GM19397 (cell line): ENCODE measurements around the gene SOBP.

Experiments
- ATAC-seq: cut with Tn5 transposase; IDR thresholded peaks from one replicate; pipeline ENCODE4 v1.9.1; 2021; ENCODE audit warnings: mild to moderate bottlenecking, moderate library complexity; ENCODE audit not compliant: unreplicated experiment

Gene SOBP

DNA sequence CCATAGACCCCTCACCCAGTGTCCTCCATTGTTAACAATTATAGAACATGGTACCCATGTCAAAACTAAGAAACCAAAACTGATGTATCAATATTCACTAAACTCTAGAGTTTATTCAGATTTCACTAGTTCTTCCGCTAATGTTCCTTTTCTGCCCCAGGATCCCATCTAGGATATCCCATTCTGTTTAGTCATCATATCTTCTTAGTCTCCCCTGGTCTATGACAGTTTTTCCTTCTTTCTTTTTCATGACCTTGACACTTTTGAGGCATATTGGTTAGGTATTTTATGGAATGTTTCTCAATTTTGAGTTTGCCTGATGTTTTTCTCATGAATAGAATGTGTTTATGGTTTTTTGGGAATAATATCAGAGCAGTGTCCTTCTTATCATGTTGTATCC is 187.5 kb downstream of the SOBP start:
- no peak for ATAC-seq

DNA sequence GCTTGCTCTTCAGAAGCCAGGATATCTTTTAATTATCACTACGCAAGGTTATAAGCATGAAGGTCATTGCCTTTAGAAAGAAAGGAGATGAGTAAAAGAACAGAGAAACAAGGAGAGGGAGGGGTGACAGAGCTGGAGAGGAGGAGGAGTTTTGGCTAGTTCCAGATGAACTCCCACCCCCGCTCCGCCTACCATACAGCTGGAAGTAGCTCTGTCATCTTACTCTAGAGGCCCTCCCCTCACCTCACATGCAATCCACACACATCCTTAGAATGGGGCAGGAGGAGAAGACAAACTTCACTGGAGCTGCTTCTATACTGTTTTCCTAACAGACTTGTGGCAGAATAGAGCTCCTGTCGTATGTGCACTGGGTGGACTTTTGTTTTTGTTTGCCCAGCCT is 189.5 kb downstream of the SOBP start:
- ATAC-seq: no peak

DNA sequence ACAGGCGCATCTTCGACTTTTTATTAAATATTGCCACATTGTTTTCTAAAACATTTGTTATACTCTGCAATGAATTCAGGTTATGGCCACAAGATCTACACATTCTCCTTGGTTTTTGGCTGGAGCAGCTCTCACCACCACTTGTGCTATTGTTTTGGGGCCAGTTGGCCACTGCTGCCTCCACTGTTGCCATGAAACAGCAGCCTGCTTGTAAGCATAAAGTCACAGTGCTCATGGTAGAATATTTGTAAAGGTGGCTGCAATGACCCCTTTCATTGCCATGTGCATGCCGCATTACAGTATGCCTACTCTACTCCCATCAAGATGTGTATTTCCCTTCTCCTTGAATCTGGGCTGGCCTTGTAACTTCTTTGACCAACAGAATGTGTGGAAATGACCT is 192.8 kb downstream of the SOBP start:
- no peak for ATAC-seq

DNA sequence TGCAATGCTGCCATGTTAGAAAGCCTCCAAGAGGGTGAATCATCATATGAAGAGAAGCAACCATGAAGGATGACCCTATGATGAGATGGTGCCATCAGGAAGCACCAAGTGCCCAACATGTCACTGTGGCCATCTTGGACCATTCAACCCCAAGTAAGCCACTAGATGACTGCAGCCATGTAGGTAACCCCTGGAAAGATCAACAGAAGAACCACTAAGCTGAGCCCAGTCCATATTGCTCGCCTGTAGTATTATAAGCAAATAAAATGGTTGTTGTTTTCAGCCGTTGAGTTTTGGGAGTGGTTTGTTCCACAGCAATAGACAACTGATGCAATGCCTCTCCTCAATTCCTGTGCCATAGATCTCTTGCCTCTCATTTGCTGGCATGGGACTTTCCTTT is 193.3 kb downstream of the SOBP start:
- no peak for ATAC-seq

DNA sequence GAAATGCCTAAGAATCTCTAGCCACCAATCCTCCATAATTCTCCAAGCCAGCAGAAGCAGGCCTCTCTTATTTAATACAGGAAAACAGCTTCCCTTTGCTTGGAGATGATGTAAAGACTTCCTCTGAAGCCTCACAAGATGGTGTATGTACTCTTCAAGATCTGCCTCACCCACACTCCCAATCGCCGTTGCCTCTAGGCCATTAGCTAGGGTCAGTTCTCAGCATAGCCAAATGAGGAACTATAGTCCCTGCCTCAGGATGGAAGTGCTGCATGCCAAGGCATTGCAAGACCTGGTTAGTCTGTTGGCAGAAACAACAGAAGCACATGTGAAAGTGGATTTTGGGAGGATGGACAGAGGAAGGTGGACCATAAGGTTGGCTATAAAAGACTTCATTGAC is 195.1 kb downstream of the SOBP start:
- no peak for ATAC-seq

DNA sequence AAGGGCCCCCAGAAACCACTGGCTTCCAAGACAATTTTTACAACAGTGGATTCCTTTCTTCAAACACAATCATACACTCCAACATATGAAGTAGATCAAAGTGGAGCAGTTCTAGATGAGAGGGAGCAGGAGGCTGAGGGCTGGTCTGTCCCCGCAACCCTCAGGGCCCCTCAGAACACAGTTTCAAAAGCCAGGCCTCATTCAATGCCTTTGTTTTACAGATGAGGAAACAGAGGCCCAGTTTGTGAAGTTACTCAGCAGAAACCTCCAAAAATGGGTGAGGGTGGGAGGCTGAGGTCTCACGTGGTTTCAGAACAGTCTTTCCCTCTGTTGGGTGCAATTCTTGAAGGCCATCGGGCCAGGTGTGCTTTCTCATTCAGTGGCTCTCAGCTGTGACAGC is 199.3 kb downstream of the SOBP start:
- ATAC-seq: no peak

DNA sequence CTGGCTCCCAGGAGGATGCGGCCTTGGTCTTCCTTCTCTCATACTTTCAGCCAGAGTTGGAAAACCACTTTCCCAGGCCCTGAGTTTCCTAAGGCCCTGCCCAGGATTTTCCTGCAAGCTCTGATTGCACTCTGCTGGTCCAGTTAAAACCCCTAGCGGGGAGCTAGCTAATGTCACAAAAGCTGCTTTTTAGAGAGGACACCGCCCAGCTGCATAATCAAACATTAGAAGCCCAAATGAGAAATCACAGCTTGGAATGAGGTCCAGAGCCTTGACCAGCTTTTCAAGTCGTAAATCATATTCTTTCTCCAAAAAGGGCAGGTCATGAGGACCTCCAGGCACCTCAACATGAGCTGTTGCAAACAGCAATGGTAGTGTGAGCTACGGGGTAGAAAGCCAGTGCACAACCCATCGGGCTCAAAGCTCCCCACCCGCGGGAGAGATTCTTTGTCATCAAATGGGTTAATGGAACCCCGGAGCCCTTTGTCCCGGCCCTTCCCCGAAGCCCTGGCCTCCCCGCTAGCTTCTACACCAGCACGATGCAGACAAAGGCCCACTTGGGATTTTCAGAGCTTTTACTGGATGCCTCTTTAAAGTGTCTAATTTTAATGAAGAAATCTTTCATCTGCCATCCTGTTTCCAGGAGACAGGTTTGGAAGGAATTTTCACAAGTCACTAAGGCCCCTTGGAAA is 200.2 kb downstream of the SOBP start:
- no peak for ATAC-seq

DNA sequence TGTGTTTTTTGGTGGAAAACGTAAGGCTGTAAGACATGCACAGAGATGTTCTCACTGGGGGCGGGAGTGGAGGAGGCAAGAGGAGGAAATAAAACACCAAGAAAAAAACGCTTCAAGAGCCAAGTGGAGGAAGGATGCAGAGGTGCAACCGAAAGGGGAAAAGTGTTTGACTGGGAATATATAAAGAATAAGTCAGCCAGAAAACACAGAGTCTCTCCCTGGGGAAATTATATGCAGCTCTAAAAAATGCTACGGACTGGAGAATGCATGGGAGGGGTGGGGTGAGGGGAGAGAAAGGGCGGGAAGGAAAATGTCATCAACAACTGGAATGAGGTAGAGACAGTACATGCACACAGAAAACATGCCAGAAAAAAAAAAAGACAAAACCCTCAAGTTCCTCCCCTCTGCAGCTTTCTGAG is 200.7 kb downstream of the SOBP start:
- ATAC-seq: no peak

DNA sequence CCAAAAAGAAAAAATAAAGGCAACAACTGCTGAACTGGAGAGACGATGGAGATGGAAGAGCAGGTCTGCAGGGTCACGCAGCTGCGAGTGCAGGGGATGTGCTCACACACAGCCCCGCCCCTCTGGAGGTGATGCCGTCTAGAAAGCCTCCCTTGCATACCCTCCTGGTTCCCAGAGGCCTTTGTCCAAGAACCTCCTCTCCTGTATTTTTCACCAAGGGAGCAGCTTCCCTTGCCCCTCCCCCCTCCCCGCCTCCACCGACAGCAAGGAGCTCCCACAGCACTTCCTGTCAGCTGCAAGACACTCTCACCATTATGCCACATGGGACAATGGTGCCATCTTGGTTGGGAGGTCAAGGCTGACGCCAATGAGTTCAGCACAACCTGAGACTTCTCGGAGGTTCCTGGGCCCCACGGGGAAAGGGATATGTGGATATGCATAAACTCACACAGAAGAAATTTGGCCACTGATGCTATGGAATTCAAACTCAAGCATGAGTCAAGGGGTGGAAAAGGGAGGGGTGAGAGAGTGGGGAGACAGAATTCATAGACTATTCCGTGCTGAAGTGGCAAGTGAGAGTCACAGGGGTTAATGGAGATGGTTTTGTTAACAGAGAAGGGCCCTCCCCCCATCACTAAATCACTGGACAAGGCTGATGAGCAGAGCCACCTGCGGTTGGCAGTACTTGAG is 201.3 kb downstream of the SOBP start:
- ATAC-seq: no peak

DNA sequence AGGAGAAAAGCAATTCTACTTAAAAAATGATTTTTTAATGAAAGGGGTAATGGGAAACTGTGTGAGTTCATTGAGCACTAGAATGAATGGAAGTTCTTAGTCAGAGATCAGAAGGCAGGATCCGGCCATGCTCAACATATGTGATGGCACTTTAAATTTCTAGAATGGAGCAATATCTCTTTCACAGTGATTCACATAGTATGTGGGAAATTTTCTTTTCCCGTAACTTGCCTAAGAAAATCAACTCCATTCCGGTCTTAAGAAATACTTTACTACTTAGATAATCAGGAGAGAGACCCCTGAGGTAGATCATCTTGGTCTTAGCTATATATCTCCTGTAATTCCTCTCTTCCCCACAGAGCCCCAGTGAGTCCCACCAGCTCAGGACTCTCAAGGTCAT is 202.4 kb downstream of the SOBP start:
- no peak for ATAC-seq

DNA sequence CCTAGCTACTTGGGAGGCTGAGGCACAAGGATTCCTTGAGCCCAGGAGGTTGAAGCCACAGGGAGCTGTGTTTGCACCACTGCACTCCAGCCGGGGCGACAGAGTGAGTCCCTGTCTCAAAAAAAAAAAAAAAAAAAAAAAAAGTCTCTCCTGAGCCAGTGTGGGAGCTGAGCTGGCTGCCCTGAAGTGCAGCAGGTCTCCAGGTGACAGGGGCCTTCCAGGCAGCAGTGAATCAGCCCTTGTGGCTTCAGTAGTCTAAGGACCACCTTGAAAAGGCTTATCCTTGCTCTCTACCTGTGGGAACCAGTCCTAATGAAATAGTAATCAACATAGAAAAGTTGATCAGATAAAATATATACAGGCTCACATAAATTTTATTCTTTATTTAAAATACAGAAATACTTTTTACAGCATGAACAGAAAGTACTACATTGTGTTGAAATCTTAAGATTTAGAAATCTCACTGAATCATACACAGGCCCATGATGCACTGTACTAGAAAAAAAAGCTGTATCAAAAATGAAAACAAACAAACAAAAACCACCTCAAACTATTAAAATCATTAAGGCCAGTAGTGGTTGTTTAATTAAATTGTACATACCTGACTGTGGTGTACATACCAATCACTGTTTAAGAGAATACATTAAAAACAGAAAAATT is 205.3 kb downstream of the SOBP start:
- no peak for ATAC-seq

DNA sequence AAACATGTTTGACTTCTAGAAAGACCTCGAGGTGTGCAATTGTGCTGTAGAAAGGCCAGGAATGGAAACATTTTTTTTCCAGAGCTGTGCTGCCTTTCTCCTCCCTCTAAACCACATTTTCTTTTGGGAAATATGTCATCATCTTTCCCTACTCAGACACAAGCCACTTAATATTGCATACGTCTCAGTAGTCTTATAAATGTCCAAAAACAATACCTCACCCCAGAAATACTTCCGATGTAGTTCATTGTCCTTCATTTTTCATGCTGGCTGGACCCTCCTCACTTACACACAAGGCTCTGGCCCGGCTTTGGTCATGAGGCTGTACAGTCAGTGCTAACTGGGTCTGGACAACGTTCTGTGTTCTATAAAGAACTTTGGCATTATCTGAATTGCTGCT is 207.8 kb downstream of the SOBP start:
- ATAC-seq: no peak

DNA sequence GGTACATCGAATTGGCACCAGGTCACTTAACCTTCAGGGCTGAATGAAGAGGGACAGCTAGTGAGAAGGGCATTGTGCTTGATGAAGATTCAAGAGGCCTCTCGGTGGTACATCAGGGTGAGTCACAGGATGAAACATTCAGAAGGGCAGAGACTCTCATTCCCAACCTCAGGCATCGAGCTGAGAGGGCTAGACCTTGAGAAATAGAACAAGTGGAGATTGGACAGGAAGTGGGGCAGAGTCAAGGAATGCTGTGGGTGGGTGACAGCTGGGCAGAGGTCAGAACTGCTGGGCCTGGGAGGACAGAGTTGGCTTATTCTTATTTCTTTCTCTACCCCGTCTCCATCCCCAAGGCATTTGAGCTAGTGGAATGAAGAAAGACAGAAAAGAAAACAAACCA is 208.2 kb downstream of the SOBP start:
- ATAC-seq: no peak

DNA sequence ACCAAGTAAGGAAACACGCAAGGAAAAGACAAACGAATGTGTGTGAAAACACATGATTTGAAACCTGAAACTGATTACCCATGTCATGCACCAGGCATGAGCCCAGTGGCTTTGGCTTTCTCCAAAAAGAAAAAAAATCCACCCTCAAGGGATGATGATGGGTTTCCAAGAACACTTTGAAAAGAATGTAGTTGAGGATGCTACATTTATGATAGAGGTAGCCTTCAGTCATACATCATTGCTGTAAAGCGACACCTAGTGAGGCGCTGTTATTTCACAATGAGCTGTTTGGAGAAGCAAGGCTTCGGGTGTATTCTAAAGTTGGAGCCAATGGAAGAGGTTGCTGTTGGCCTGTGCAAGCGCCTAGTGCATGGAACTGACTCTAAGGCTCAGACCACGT is 209.3 kb downstream of the SOBP start:
- no peak for ATAC-seq

DNA sequence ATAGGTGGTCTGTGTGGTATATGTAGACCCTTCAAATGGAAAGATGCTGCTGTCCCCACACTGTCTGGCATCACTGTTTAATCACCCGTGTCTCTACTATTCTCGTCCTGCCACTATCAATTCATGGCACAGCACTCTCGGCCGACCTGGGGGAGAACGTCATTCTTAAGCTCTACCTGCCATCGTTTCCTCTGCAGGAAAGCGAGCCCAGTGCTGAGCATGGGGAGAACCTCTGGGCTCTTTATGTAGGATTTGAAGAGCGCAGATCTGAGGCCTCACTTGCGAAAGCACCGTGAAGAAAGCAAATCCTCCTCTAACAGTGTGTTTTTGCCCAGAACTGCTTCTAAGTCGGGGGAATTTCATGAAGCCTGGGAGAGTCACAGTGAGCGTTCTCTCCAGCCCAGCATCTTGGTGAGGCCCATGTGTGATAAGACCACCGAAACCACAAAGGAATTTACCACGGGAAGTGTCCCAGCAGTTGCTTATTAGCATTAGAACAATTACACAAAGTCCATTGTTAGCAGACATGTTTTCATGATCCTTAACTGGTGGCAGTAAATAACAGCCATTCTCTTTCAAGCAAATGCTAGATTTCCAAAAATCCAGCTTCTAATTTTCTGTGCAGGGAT is 209.9 kb downstream of the SOBP start:
- ATAC-seq: no peak

DNA sequence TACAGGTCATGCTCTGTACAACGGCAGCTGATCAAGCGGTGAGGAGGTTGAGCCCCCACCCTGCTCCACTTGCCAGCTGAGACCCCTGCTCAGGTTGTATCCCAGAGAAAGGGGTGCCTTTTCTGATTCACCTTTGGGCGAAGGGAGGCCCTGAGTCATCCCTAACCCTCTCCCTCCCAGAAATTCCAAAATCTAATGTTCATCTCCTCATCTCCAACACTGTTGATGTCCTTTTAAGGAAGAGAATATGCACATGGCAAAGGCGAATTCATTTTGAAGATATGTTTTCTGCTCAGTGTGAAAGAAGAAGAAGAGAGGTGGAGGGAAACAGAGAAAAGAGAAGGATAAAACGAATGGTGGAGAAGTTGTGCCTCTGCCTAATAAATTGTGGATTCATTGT is 213.7 kb downstream of the SOBP start:
- no peak for ATAC-seq

DNA sequence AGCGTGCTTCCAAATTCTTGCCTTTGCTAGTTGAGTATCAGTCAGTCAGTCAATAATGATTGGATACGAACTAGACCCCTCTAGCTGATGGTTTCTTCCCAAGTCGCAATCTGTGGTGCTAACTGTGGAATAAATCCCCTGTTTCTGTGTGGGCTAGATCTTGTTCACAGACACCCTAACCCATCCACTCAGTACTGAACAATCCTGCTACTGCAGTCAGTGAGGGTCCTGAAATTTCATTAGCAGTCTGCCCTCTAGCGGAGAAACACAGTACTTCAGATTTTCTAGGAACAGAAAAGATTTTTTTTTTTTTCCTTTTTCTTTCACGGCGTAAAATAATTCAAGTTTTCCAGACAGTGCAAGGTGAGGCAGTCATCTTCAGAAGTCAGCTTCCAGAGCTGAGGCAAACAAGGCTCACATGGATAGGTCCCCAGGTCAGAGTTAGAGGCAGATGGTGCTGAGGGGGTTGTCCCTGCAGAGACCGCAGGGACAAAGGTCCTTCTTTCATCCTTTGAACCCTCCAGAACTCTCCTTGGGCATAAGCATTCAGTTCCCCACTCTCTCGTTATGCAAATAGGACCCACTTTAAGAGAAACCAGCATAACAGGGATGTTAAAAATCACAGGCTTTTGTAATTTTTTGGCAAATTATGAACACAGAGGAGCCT is 214.6 kb downstream of the SOBP start:
- no peak for ATAC-seq

DNA sequence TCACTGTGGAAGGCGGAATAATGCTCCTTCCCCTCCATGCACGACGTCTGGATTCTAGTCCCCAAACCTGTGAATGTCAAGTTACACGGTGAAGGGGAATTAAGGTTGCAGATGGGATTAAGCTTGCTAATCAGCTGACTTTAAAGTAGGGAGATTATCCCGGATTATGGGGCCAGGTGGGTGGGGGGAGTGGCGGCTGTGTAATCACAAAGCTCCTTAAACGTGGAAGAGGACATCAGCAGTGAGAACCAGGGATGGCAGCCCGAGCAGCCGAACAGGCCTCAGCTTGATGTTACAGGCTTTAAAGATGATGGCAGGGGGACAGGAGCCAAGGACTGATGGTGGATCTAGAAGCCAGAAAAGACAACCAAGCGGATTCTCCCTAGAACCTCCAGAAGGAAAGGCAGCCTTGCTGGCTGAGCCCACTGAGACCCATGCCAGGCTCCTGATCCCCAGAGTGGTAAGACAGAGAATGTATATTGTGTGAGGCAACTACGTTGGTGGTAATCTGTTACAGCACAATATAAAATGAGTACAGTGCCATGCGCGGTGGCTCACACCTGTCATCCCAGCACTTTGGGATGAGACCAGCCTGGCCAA is 216.7 kb downstream of the SOBP start:
- ATAC-seq: no peak

DNA sequence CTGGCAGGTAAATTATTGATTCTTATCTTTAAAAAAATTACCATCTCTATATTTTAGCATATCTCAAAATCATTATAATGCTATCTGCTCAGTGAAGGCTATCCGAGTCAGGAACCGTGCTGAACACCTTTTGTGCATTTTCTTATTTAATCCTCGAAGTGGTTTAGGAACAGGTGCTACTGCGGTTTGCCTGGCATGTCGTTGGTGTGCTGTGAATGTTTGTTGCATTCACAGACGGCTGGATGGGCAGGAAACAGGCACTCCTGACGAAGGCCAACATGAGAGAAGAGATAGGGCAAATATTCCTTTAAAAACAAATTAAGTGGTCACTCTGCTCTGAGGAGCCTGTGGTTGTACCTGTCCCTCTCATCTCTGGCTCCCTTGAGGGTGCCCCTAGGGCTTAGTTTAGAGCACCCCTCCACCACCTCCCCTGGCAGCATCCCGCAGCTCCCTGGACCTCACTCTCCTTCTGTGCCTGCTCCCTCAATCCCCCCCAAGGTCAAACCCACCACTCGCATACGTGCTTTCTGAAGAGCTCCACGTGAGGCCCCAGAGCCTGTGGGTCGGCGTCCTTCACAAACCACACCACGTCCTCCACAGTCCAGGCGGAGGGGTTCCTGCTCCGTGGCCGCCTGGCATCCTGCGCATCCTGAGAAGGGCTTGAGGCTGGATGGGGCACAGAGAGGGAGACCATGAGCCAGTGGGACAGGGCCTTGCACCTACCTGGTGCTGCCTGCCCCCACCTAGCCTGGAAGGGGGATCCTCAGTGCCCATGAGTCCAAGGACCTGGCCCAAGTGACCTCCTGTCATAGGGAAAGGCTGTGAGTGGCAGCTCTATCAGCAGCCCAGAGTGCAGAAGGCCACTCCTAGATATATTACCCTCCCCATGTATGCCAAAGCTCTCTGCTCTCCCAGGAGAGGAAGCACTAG is 217.7 kb downstream of the SOBP start:
- no peak for ATAC-seq

DNA sequence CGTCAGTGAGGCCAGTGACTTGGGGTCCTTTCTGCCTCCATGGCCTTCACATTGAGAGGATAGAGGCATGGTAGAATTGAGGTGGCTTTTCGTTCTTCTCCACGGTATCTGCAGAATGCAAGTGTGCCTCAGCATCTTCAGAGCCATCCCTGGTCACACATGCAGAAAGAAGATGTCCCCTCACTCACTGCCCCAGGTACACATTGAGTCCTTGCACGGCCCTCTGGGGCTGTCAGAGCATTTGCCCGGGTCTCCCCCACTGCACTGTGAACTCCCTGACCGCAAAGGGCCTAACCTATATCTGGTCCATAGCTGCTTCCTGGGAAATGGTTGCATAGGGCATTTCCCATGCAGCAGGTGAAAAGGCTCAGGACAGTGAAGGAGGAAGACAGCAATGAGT is 218.5 kb downstream of the SOBP start:
- no peak for ATAC-seq
